H1 (cell line): ENCODE measurements around the gene ARPP19. TPM values are rescaled to one million over a fixed set of nuclear protein-coding genes. Genes with fewer than 3 reads are reported as not detected.

Source experiments
- CTCF ChIA-PET: fragments of 300-600 bp; sonication (Branson Sonifier 250); formaldehyde crosslinking; loops from one replicate; lab custom pipeline; 2021; ENCODE audit not compliant: partially characterized antibody; lab: Charles Lee
- POLR2A ChIA-PET: fragments of 300-600 bp; sonication (Branson Sonifier 250); formaldehyde crosslinking; loops from one replicate; lab custom pipeline; 2021; ENCODE audit warnings: inconsistent platforms; ENCODE audit not compliant: partially characterized antibody; lab: Charles Lee
- DNase-seq, 2 experiments: peaks; one replicate each; pipeline versions ENCODE4 v3.0.0 to v3.0.0-alpha.2; 2010 to 2022; ENCODE audit warnings: low spot score in 2 of 2, low read depth in 1 of 2, mixed read lengths in 1 of 2
- FAIRE-seq: peaks from 2 replicates; lab custom pipeline; 2011; peaks lifted over from hg19 to GRCh38; lab: Jason Lieb, UNC
- H2AFZ ChIP-seq: 2 replicates; pipeline ENCODE4 v1.8.1; 2012; ENCODE audit warnings: low read length, inconsistent platforms
- H2AK5ac ChIP-seq: 2 replicates; pipeline ENCODE4 v1.6.1; 2013; ENCODE audit warnings: low read depth, low read length
- H2BK120ac ChIP-seq: replicated peaks from 2 replicates; pipeline ENCODE3; 2013; ENCODE audit warnings: low read depth, low read length, inconsistent platforms
- H2BK12ac ChIP-seq: 2 replicates; pipeline ENCODE4 v1.6.1; 2013; ENCODE audit warnings: low read depth, low read length
- H2BK15ac ChIP-seq: 2 replicates; pipeline ENCODE4 v1.6.1; 2013; ENCODE audit warnings: low read length
- H2BK20ac ChIP-seq: 2 replicates; pipeline ENCODE4 v1.6.1; 2013; ENCODE audit warnings: low read length
- H2BK5ac ChIP-seq: 2 replicates; pipeline ENCODE4 v1.6.1; 2013; ENCODE audit warnings: low read depth, low read length
- H3K14ac ChIP-seq: 2 replicates; pipeline ENCODE4 v1.6.1; 2013; ENCODE audit warnings: inconsistent platforms; ENCODE audit not compliant: insufficient read length
- H3K18ac ChIP-seq: 2 replicates; pipeline ENCODE4 v1.6.1; 2013; ENCODE audit warnings: low read length; ENCODE audit errors: extremely low read depth
- H3K23ac ChIP-seq: 2 replicates; pipeline ENCODE4 v1.6.1; 2013; ENCODE audit warnings: inconsistent platforms; ENCODE audit not compliant: insufficient read length
- H3K23me2 ChIP-seq: 2 replicates; pipeline ENCODE4 v1.6.1; 2013; ENCODE audit warnings: low read depth, low read length
- H3K27ac ChIP-seq: 2 replicates; pipeline ENCODE4 v1.6.1; 2011; ENCODE audit warnings: low read depth, low read length, inconsistent platforms
- H3K27me3 ChIP-seq, 4 experiments: replicated peaks in 1 of 4; 1 replicate in 1 of 4; 2 replicates in 3 of 4; pipeline versions ENCODE4 v1.6.1 to v1.8.1; 2011 to 2013; ENCODE audit warnings: low read length in 3 of 4, mild to moderate bottlenecking in 3 of 4, inconsistent platforms in 2 of 4, mixed read lengths in 2 of 4, moderate library complexity in 1 of 4; ENCODE audit not compliant: control insufficient read depth in 3 of 4, insufficient read depth in 3 of 4; ENCODE audit errors: extremely low read depth in 1 of 4
- H3K36me3 ChIP-seq, 4 experiments: 2 replicates each; pipeline versions ENCODE4 v1.6.1 to v1.8.1; 2011 to 2013; ENCODE audit warnings: mild to moderate bottlenecking in 4 of 4, low read length in 3 of 4, moderate library complexity in 2 of 4, control low read depth in 1 of 4, inconsistent platforms in 1 of 4; ENCODE audit not compliant: insufficient read depth in 4 of 4, control insufficient read depth in 2 of 4
- H3K4ac ChIP-seq: replicated peaks from 2 replicates; pipeline ENCODE3; 2013; ENCODE audit warnings: low read length, low read depth, mixed read lengths, inconsistent platforms; ENCODE audit not compliant: insufficient read length
- H3K4me1 ChIP-seq, 4 experiments: replicated peaks in 1 of 4; 1 replicate in 1 of 4; 2 replicates in 3 of 4; pipeline versions ENCODE4 v1.6.1 to v1.8.1; 2011 to 2013; ENCODE audit warnings: low read length in 3 of 4, inconsistent platforms in 2 of 4, mixed read lengths in 1 of 4; ENCODE audit not compliant: insufficient read depth in 4 of 4, control insufficient read depth in 3 of 4
- H3K4me2 ChIP-seq, 2 experiments: 2 replicates each; pipeline versions ENCODE4 v1.6.1 to v1.8.1; 2011 to 2013; ENCODE audit warnings: low read depth in 2 of 2, low read length in 2 of 2, control low read depth in 1 of 2, inconsistent platforms in 1 of 2, mild to moderate bottlenecking in 1 of 2; ENCODE audit not compliant: insufficient read depth in 1 of 2
- H3K4me3 ChIP-seq, 4 experiments: fragments of 200-600, 300-600 bp in 1 of 4; sonication (generic), shearing (Covaris generic), sonication (Bioruptor Twin) in 1 of 4; 2 replicates each; pipeline versions ENCODE4 v1.5.1 to v1.8.1; 2011 to 2016; ENCODE audit warnings: low read length in 4 of 4, low read depth in 3 of 4, control low read depth in 2 of 4, inconsistent platforms in 2 of 4, mild to moderate bottlenecking in 2 of 4, mixed read lengths in 1 of 4, moderate library complexity in 1 of 4; ENCODE audit not compliant: insufficient read depth in 2 of 4; ENCODE audit errors: extremely low read depth in 1 of 4
- H3K56ac ChIP-seq: replicated peaks from 2 replicates; pipeline ENCODE3; 2013; ENCODE audit warnings: low read depth, mild to moderate bottlenecking, mixed read lengths, low read length, inconsistent platforms; ENCODE audit not compliant: insufficient read length
- H3K79me1 ChIP-seq: 2 replicates; pipeline ENCODE4 v1.6.1; 2013; ENCODE audit warnings: low read depth, low read length, control low read depth
- H3K79me2 ChIP-seq, 2 experiments: 2 replicates each; pipeline versions ENCODE4 v1.6.1 to v1.8.1; 2012 to 2013; ENCODE audit warnings: low read length in 2 of 2, mild to moderate bottlenecking in 2 of 2, inconsistent platforms in 1 of 2; ENCODE audit not compliant: insufficient read depth in 2 of 2, control insufficient read depth in 1 of 2
- H3K9ac ChIP-seq, 4 experiments: replicated peaks in 1 of 4; 1 replicate in 1 of 4; 2 replicates in 3 of 4; pipeline versions ENCODE4 v1.6.1 to v1.8.1; 2011 to 2013; ENCODE audit warnings: low read depth in 3 of 4, low read length in 3 of 4, control low read depth in 2 of 4, mild to moderate bottlenecking in 2 of 4, moderate library complexity in 2 of 4, inconsistent platforms in 1 of 4; ENCODE audit errors: extremely low read depth in 1 of 4
- H3K9me3 ChIP-seq, 2 experiments: 2 replicates each; pipeline versions ENCODE4 v1.6.1 to v1.8.1; 2012 to 2013; ENCODE audit warnings: mild to moderate bottlenecking in 2 of 2, moderate library complexity in 2 of 2, control low read depth in 1 of 2, inconsistent platforms in 1 of 2, low read depth in 1 of 2, low read length in 1 of 2, mixed read lengths in 1 of 2; ENCODE audit not compliant: insufficient read depth in 2 of 2
- H4K20me1 ChIP-seq, 2 experiments: replicated peaks in 1 of 2; 2 replicates each; pipeline versions ENCODE3 to v1.8.1; 2011 to 2013; ENCODE audit warnings: inconsistent platforms in 2 of 2, low read length in 2 of 2, mild to moderate bottlenecking in 1 of 2; ENCODE audit not compliant: insufficient read depth in 2 of 2, control insufficient read depth in 1 of 2
- H4K5ac ChIP-seq: 2 replicates; pipeline ENCODE4 v1.6.1; 2013; ENCODE audit warnings: low read length, low read depth, mixed read lengths, inconsistent platforms; ENCODE audit not compliant: insufficient read length
- H4K8ac ChIP-seq: 2 replicates; pipeline ENCODE4 v1.8.0; 2013; ENCODE audit warnings: mild to moderate bottlenecking, moderate library complexity, low read length, inconsistent platforms; ENCODE audit not compliant: insufficient read depth; ENCODE audit errors: extremely low read depth
- H4K91ac ChIP-seq: replicated peaks from 2 replicates; pipeline ENCODE3; 2013; ENCODE audit warnings: low read length, mixed read lengths, inconsistent platforms; ENCODE audit not compliant: insufficient read length
- BACH1 ChIP-seq: IDR thresholded peaks from 2 replicates; pipeline ENCODE4 v1.6.1; 2012; ENCODE audit warnings: low read length, improper control_type of control experiment
- EP300 ChIP-seq, 2 experiments: IDR thresholded peaks; 1 replicate in 1 of 2; 2 replicates in 1 of 2; pipeline ENCODE4 v1.6.1; 2011 to 2012; ENCODE audit warnings: low read depth in 2 of 2, low read length in 2 of 2, mild to moderate bottlenecking in 2 of 2, borderline replicate concordance in 1 of 2, inconsistent platforms in 1 of 2, moderate library complexity in 1 of 2
- KDM5A ChIP-seq: fragments of 200-600 bp; IDR thresholded peaks from 2 replicates; pipeline ENCODE4 v1.7.1; 2012; ENCODE audit warnings: mild to moderate bottlenecking, low read length, inconsistent platforms, mixed read lengths
- RNF2 ChIP-seq: fragments of 200-900, 300-1000 bp; sonication (generic); IDR thresholded peaks from 2 replicates; pipeline ENCODE4 v1.7.1; 2016; ENCODE audit warnings: borderline replicate concordance, low read depth, mild to moderate bottlenecking, antibody characterized with exemption, low read length; ENCODE audit not compliant: poor library complexity, severe bottlenecking; ENCODE audit errors: missing control alignments
- SIX5 ChIP-seq: IDR thresholded peaks from 2 replicates; pipeline ENCODE4 v1.6.1; 2011; ENCODE audit warnings: mild to moderate bottlenecking, low read depth, low read length
- WGBS, 2 experiments: shearing (Covaris generic) in 1 of 2; methylation state at CpG; one replicate each; pipeline versions ENCODE4 v1.1.6 to v1.1.7; 2013 to 2015; ENCODE audit warnings: low lambda C conversion rate in 2 of 2, mixed read lengths in 2 of 2, inconsistent platforms in 1 of 2, low coverage in 1 of 2, missing lambda C conversion rate in 1 of 2; ENCODE audit not compliant: insufficient replicate concordance in 2 of 2, insufficient coverage in 1 of 2, insufficient read length in 1 of 2; ENCODE audit errors: extremely low coverage in 1 of 2, missing lambda C conversion rate in 1 of 2; 5-methylcytosine and 5-hydroxymethylcytosine counted together
- polyA plus RNA-seq, 7 experiments: library from polyadenylated mRNA; depleted of rRNA in 3 of 7; stranded (reverse) in 5 of 7; unstranded in 2 of 7; fragments of >200 nt in 5 of 7; fragments of 200-250 nt in 2 of 7; gene quantifications; 1 replicate in 5 of 7; 2 replicates in 1 of 7; 4 replicates in 1 of 7; pipeline versions ENCODE4 v1.2.1 to v1.2.3, GENCODE V29; 2011 to 2013; ENCODE audit warnings: missing spikeins in 2 of 7, mixed read lengths in 2 of 7
- total RNA-seq: library from RNA; stranded (reverse); fragmentation: NEBNext Ultra II Directional; extraction: Animal tissue kit (Norgen Biotek cat#: 25700); gene quantifications from 2 replicates; pipeline ENCODE4 v1.2.1, GENCODE V29; 2021
- TF ChIP-seq, protein P1 (sequence below): IDR thresholded peaks from 2 replicates; pipeline ENCODE4 v1.6.1; 2012; ENCODE audit warnings: inconsistent platforms

The ARPP19 gene
- total and polyA plus RNA-seq, 2 of the 8 experiments (the other 6 are each of a cell fraction or from before 2014, with no cell fraction given) = 81.9 to 274 TPM

DNA sequence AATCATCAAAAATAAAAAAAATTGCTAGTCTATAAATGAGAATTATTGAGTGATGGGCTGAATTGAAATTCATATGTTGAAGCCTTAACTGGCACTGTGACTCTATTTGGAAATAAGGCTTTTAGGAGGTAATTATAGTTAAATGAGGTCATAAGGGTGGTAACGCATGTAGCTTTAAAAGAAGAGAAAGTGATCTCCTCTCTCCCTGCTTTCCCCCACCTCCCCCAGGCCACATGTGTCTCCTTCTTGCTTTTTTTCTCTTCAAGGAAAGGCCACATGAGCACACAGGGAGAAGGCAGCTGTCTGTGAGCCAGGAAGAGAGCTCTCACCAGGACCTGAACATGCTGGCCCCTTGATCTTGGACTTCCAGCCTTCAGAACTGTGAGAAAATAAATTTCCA is 48.2 kb upstream of the ARPP19 start:
- 88% methylated on average over 1 of the region's 1 CpG; no CpG with 5 or more reads in 1 of the 2 experiments for WGBS, 2 experiments

More for the DNA sequence above, 48.2 kb upstream of the ARPP19 start:
- no peaks in the 10 kb centered on the region for H3K79me2 ChIP-seq
- no peak overlapping the region for H2BK20ac ChIP-seq
- H2BK12ac ChIP-seq = no peak overlapping the region
- no peak for FAIRE-seq
- H3K79me1 ChIP-seq = no peaks in the 10 kb centered on the region
- no peak overlapping the region for H2BK5ac ChIP-seq
- H3K27ac ChIP-seq = no peak overlapping the region
- no peak overlapping the region for H3K14ac ChIP-seq
- no peak overlapping the region for H3K4ac ChIP-seq
- no peaks in the 10 kb centered on the region for H3K9me3 ChIP-seq
- no peak overlapping the region for H3K4me3 ChIP-seq
- H3K4me2 ChIP-seq = no peak overlapping the region
- no peak overlapping the region for H4K91ac ChIP-seq
- H2BK15ac ChIP-seq = no peak overlapping the region
- H4K20me1 ChIP-seq = no peaks in the 10 kb centered on the region
- ChIA-PET POLR2A (interaction anchor here (1.1 kb wide), 1 partner anchor 9 kb away, joined by 3 read pairs; no protein-coding TSS in a partner anchor), CTCF (interaction anchor here (0.6 to 1.3 kb wide), 4 partner anchors 10 to 635 kb away, joined by 3 to 4 read pairs (median 3); no protein-coding TSS in a partner anchor)
- no peak for DNase-seq
- no peak overlapping the region for H3K23ac ChIP-seq
- H3K18ac ChIP-seq = no peak overlapping the region
- H3K36me3 ChIP-seq = no peaks in the 10 kb centered on the region
- no peak overlapping the region for H2AK5ac ChIP-seq
- H3K9ac ChIP-seq = no peak overlapping the region
- H4K5ac ChIP-seq = no peak overlapping the region
- no peaks in the 10 kb centered on the region for H3K27me3 ChIP-seq
- H3K56ac ChIP-seq = no peak overlapping the region
- H4K8ac ChIP-seq = no peak overlapping the region
- no peaks in the 10 kb centered on the region for H3K4me1 ChIP-seq
- H3K23me2 ChIP-seq = no peaks in the 10 kb centered on the region
- TF ChIP-seq SIX5 (no peak), RNF2 (no peak), KDM5A (no peak), BACH1 (no peak), EP300 (IDR thresholded peaks at IDR 0.05; ENCODE audit: borderline replicate concordance in 1 of 2, low read depth in 2 of 2, low read length in 2 of 2) (no peak)
- TF ChIP-seq, protein P1, sequence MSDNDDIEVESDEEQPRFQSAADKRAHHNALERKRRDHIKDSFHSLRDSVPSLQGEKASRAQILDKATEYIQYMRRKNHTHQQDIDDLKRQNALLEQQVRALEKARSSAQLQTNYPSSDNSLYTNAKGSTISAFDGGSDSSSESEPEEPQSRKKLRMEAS = no peak
- H2BK120ac ChIP-seq = no peak overlapping the region
- H2AFZ ChIP-seq = no peak overlapping the region
